DND-41 (cell line): Measurements from ENCODE around the gene MXD4.

Experiments
- ATAC-seq: fragments of 200-7000 bp; cut with Tn5 transposase; 3 replicates; pipeline ENCODE4 v1.9.1; 2021; ENCODE audit warnings: low read depth; ENCODE audit not compliant: insufficient read depth
- DNase-seq: peaks from one replicate; pipeline ENCODE4 v3.0.0-alpha.2; 2020
- H2AFZ ChIP-seq: 2 replicates; pipeline ENCODE4 v1.6.0; 2012; ENCODE audit warnings: low read depth, low read length
- H3K27ac ChIP-seq: 2 replicates; pipeline ENCODE4 v1.5.1; 2012; ENCODE audit warnings: low read length, inconsistent platforms
- H3K27me3 ChIP-seq: fragments of 200-600 bp; sonication (generic); 2 replicates; pipeline ENCODE4 v1.6.0; 2012; ENCODE audit warnings: low read length, mild to moderate bottlenecking, inconsistent platforms; ENCODE audit not compliant: insufficient read depth, poor library complexity
- H3K36me3 ChIP-seq: 2 replicates; pipeline ENCODE4 v1.5.1; 2012; ENCODE audit warnings: low read length, inconsistent platforms; ENCODE audit not compliant: insufficient read depth
- H3K4me1 ChIP-seq: 2 replicates; pipeline ENCODE4 v1.5.1; 2012; ENCODE audit warnings: mild to moderate bottlenecking, low read length; ENCODE audit not compliant: insufficient read depth
- H3K4me2 ChIP-seq: 2 replicates; pipeline ENCODE4 v1.6.0; 2012; ENCODE audit warnings: mild to moderate bottlenecking, moderate library complexity, low read length, inconsistent platforms; ENCODE audit not compliant: insufficient read depth
- H3K4me3 ChIP-seq, 2 experiments: fragments of 200-600 bp in 1 of 2; shearing (Covaris generic) in 1 of 2; 2 replicates each; pipeline ENCODE4 v1.5.1; 2012 to 2016; ENCODE audit warnings: inconsistent platforms in 2 of 2, low read length in 2 of 2, mild to moderate bottlenecking in 2 of 2, low read depth in 1 of 2, moderate library complexity in 1 of 2
- H3K79me2 ChIP-seq: 2 replicates; pipeline ENCODE4 v1.6.0; 2012; ENCODE audit warnings: low read length, inconsistent platforms; ENCODE audit not compliant: insufficient read depth
- H3K9ac ChIP-seq: 2 replicates; pipeline ENCODE4 v1.6.0; 2012; ENCODE audit warnings: low read depth, mild to moderate bottlenecking, inconsistent platforms, low read length, moderate library complexity
- H3K9me3 ChIP-seq: 2 replicates; pipeline ENCODE4 v1.5.1; 2012; ENCODE audit warnings: low read length, moderate library complexity, mild to moderate bottlenecking, inconsistent platforms; ENCODE audit not compliant: insufficient read depth, severe bottlenecking
- H4K20me1 ChIP-seq: 2 replicates; pipeline ENCODE4 v1.6.0; 2012; ENCODE audit warnings: low read length; ENCODE audit not compliant: insufficient read depth
- EZH2 ChIP-seq: IDR thresholded peaks from 3 replicates; pipeline ENCODE4 v1.6.1; 2012; ENCODE audit warnings: borderline replicate concordance, low read depth, mild to moderate bottlenecking, moderate library complexity, low read length, inconsistent platforms; ENCODE audit not compliant: severe bottlenecking
- TF ChIP-seq, protein P1 (sequence below): IDR thresholded peaks from 2 replicates; pipeline ENCODE4 v1.5.1; 2012; ENCODE audit warnings: borderline replicate concordance, low read length, moderate library complexity, mild to moderate bottlenecking; ENCODE audit not compliant: poor library complexity, severe bottlenecking; ENCODE audit errors: extremely low read depth

The MXD4 gene

DNA sequence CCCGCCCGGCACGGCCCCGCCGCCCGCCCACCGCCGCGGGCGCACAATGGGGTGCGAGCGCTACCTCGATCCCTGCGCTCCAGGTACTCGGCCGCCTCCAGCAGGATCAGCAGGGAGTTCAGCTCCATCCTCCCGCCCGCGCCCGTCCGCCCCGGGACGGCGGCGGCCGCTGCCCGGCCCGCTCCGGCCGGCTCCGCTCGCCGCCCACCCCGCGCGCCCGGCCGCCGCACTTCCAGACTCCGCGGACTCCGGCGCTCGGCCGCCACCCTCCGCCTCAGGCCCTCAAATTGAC lies at the start of gene MXD4:
Gene MXD4 (minus strand): TSS at position 257 of the 292 bp plus-strand sequence. CDS start 129 bp downstream, at position 128.
- no peak for TF ChIP-seq EZH2
- TF ChIP-seq, protein P1, sequence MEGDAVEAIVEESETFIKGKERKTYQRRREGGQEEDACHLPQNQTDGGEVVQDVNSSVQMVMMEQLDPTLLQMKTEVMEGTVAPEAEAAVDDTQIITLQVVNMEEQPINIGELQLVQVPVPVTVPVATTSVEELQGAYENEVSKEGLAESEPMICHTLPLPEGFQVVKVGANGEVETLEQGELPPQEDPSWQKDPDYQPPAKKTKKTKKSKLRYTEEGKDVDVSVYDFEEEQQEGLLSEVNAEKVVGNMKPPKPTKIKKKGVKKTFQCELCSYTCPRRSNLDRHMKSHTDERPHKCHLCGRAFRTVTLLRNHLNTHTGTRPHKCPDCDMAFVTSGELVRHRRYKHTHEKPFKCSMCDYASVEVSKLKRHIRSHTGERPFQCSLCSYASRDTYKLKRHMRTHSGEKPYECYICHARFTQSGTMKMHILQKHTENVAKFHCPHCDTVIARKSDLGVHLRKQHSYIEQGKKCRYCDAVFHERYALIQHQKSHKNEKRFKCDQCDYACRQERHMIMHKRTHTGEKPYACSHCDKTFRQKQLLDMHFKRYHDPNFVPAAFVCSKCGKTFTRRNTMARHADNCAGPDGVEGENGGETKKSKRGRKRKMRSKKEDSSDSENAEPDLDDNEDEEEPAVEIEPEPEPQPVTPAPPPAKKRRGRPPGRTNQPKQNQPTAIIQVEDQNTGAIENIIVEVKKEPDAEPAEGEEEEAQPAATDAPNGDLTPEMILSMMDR, result no peak
- Histone ChIP-seq H3K36me3 (peaks cover 36% of the 10 kb centered on the region), H3K4me3 (peak within 1 kb of the TSS; percentile 55 to 86), H3K4me2 (peak within 1 kb of the TSS; percentile 85), H3K4me1 (peaks cover 37% of the 10 kb centered on the region), H3K9me3 (no peaks in the 10 kb centered on the region), H3K27me3 (no peaks in the 10 kb centered on the region), H3K79me2 (peaks cover 32% of the 10 kb centered on the region), H2AFZ (peak within 1 kb of the TSS; percentile 79), H3K27ac (peak within 1 kb of the TSS; percentile 92), H4K20me1 (peaks cover 41% of the 10 kb centered on the region), H3K9ac (peak within 1 kb of the TSS; percentile 99)
- DNase-seq, result no peak
- no peak for ATAC-seq

GRCh38 chr4:2306773-2307410 lies 45.0 kb upstream of the MXD4 start:
- Histone ChIP-seq H3K36me3 (no peaks in the 10 kb centered on the region), H3K9ac (no peak overlapping the region), H3K9me3 (peaks cover 3% of the 10 kb centered on the region), H3K4me1 (no peaks in the 10 kb centered on the region), H3K27me3 (no peaks in the 10 kb centered on the region), H3K4me2 (no peak overlapping the region), H3K27ac (no peak overlapping the region), H2AFZ (no peak overlapping the region), H3K79me2 (no peaks in the 10 kb centered on the region), H3K4me3 (no peak overlapping the region), H4K20me1 (no peaks in the 10 kb centered on the region; the same call in 1 of the 2 replicates)
- DNase-seq (no peak), ATAC-seq (no peak)
- TF ChIP-seq, protein P1, result no peak
- no peak for TF ChIP-seq EZH2

- H3K4me1 ChIP-seq, result no peaks in the 10 kb centered on the region
- TF ChIP-seq, protein P1, result no peak
- TF ChIP-seq EZH2, result no peak
- no peak overlapping the region for H3K27ac ChIP-seq
- DNase-seq (no peak), ATAC-seq (no peak)
- no peak overlapping the region for H3K4me3 ChIP-seq
- H3K9ac ChIP-seq, result no peak overlapping the region
- no peaks in the 10 kb centered on the region for H3K27me3 ChIP-seq
- H3K36me3 ChIP-seq, result no peaks in the 10 kb centered on the region
- H2AFZ ChIP-seq, result no peak overlapping the region
- H4K20me1 ChIP-seq, result no peaks in the 10 kb centered on the region; the same call in 1 of the 2 replicates
- H3K79me2 ChIP-seq, result no peaks in the 10 kb centered on the region
- H3K4me2 ChIP-seq, result no peak overlapping the region
- peaks cover 3% of the 10 kb centered on the region for H3K9me3 ChIP-seq
Measured at GRCh38 chr4:2305766-2306501, 44.0 kb upstream of the MXD4 start.
